GM23248 (cell line): ENCODE data around the gene FAM9A.
"Not testable (repeated sequence)": the region's sequence is repeated elsewhere in the genome, so short reads cannot be mapped to it uniquely, and the experiment has no call there.

Experiments
- EZH2 ChIP-seq: fragments of 200-600 bp; sonication (generic); IDR thresholded peaks from 2 replicates; pipeline ENCODE4 v1.6.1; 2018; ENCODE audit warnings: antibody characterized with exemption, mild to moderate bottlenecking; ENCODE audit not compliant: insufficient read depth, poor library complexity, severe bottlenecking
- EZH2phosphoT487 ChIP-seq: fragments of 200-600 bp; sonication (generic); IDR thresholded peaks from 2 replicates; pipeline ENCODE4 v1.6.1; 2018; ENCODE audit warnings: antibody characterized with exemption, moderate library complexity, mild to moderate bottlenecking, low read depth; ENCODE audit not compliant: insufficient read depth

DNA sequence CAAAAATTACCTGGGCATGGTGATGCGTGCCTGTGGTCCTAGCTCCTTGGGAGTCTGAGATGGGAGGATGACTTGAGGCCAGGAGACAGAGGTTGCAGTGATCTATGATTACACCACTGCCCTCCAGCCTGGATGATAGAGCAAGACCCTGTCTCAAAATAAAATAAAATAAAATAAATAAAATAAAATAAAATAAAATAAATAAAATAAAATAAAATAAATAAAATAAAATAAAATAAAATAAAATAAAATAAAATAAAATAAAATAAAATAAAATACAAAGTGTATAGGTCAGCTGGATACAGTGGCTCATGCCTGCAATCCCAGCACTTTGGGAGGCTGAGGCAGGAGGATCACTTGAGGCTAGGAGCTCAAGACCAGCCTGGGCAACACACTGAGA lies 14.1 kb downstream of the FAM9A start:
- not testable (repeated sequence) for TF ChIP-seq EZH2, EZH2phosphoT487
